ENCODE measurements around the gene LPIN2. TPM values are rescaled to one million over a fixed set of nuclear protein-coding genes. Genes with fewer than 3 reads are reported as not detected.

The LPIN2 gene
- total RNA-seq, 4 donors from 2014 or later, result 4.2 to 8.6 (median 6.7) TPM

DNA sequence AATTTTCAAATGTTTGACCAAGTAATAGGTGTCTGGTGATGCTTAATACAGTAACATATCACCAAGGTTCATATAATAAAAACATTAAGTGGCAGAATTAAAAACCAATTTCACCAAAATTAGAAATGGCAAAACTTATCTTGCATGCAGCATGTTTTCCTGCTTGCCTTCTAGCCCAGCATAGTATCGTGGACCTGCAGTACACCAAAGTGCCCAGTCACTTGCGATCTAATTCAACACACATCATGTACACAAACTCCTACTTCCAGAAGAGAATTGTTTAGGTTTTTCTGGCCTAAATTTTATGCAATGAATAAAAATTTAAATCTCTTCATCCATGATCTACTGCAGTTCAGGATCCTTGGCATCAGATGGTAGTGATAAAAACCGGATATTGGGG lies 28.9 kb downstream of the LPIN2 start:
- DNase-seq (ENCODE audit: low spot score in 2 of 2), result no peak
- H3K4me3 ChIP-seq (ENCODE audit: low read depth, poor library complexity, severe bottlenecking), result no peak overlapping the region
- TF ChIP-seq, protein P1, sequence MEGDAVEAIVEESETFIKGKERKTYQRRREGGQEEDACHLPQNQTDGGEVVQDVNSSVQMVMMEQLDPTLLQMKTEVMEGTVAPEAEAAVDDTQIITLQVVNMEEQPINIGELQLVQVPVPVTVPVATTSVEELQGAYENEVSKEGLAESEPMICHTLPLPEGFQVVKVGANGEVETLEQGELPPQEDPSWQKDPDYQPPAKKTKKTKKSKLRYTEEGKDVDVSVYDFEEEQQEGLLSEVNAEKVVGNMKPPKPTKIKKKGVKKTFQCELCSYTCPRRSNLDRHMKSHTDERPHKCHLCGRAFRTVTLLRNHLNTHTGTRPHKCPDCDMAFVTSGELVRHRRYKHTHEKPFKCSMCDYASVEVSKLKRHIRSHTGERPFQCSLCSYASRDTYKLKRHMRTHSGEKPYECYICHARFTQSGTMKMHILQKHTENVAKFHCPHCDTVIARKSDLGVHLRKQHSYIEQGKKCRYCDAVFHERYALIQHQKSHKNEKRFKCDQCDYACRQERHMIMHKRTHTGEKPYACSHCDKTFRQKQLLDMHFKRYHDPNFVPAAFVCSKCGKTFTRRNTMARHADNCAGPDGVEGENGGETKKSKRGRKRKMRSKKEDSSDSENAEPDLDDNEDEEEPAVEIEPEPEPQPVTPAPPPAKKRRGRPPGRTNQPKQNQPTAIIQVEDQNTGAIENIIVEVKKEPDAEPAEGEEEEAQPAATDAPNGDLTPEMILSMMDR (IDR thresholded peaks at IDR 0.05), result no peak
- no peak for TF ChIP-seq POLR2A (IDR thresholded peaks at IDR 0.05)
- intact Hi-C loops (cut with DNase I; ENCODE audit: low total_unique reads), result no loop called here
- WGBS, 2 donors, result 93 to 99% methylated on average over 3 of the region's 3 CpGs

DNA sequence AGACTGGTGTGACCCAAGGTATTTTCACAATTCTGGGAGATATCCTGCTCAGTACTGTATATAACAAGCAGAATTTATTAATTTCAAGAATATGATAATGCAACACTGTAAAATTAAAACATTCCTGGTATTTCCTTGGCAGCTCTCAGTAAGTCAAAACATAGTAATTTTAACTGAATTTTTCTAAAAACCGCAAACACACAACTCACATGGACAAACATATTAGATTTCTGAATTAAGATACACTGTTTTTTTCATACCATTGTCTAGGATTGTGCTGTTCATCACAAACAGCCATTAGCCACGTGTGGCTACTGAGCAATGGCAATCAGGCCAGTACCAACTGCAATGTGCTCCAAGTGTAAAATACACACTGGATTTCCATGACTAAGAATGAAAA lies 29.6 kb downstream of the LPIN2 start:
- intact Hi-C loops (cut with DNase I; ENCODE audit: low total_unique reads), result no loop called here

DNA sequence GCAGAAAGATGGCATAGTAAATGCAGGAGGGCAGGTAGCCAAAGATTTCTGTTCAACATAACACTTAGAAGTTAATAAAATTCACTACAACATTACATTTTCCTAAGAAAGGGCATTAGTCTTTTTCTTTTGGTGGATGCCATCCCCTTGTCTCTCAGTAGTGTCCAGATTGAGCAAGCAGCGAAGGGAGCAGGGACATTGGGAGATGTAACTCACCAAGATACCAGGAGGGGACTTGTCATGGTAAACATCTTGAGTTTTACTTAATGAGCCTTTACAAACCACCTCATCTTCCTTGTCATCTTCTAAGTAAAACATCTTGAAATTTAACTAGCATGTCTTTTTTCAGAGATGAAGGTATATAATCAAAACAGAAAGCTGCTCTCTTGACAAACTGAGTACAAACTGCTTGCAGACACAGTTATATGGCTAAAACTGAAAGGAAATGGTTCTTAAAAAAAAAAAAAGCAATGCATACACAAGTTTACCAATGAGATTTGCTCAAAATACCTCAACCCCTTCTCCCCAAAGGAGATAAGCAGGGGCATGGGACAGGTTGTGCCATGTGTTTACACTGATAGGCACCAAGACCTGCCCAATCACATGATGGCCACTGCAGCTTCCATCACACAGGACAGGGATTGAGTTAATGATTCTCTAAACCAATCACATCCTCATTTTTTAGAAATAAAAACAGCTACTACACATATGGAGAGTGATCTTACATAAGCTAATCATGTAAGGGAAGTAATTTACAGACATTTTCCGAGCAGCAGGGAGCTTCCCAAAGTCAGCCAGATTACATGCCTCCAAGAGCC lies 30.3 kb downstream of the LPIN2 start:
- H3K4me3 ChIP-seq (ENCODE audit: low read depth, poor library complexity, severe bottlenecking), result no peak overlapping the region
- no peak for DNase-seq (ENCODE audit: low spot score in 2 of 2)
- intact Hi-C loops (cut with DNase I; ENCODE audit: low total_unique reads), result no loop called here
- 60 to 71% methylated on average over 2 of the region's 2 CpGs for WGBS, 2 donors
- TF ChIP-seq, protein P1 (IDR thresholded peaks at IDR 0.05), result no peak
- no peak for TF ChIP-seq POLR2A (IDR thresholded peaks at IDR 0.05)

More for the DNA sequence above, 29.6 kb downstream of the LPIN2 start:
- no peak overlapping the region for H3K4me3 ChIP-seq (ENCODE audit: low read depth, poor library complexity, severe bottlenecking)
- 74 to 80% methylated on average over 2 of the region's 2 CpGs for WGBS, 2 donors
- TF ChIP-seq POLR2A (IDR thresholded peaks at IDR 0.05), result no peak
- TF ChIP-seq, protein P1 (IDR thresholded peaks at IDR 0.05), result no peak
- no peak for DNase-seq (ENCODE audit: low spot score in 2 of 2)

DNA sequence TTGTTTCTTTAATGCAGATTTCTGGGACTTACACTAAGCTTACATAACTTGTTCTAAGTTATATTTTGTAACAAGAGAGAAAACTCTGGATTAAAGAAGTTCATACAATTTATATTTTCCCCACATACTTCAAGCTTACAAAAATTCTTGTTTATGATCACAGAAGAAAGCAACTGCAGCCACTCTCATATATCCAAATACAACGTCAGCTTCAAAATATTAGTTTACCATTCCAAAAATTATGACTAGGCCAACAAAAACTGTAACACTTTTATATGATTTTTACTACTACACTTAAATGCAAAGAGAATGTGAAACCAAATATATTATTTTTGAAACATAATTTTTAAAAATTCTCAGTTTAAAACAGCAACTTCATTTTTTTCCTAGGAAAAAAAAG lies 30.9 kb downstream of the LPIN2 start:
- no peak for TF ChIP-seq POLR2A (IDR thresholded peaks at IDR 0.05)
- TF ChIP-seq, protein P1 (IDR thresholded peaks at IDR 0.05), result no peak
- no peak overlapping the region for H3K4me3 ChIP-seq (ENCODE audit: low read depth, poor library complexity, severe bottlenecking)
- 64 to 81% methylated on average over 1 of the region's 1 CpG for WGBS, 2 donors
- intact Hi-C loops (cut with DNase I; ENCODE audit: low total_unique reads), result no loop called here
- DNase-seq (ENCODE audit: low spot score in 2 of 2), result no peak

DNA sequence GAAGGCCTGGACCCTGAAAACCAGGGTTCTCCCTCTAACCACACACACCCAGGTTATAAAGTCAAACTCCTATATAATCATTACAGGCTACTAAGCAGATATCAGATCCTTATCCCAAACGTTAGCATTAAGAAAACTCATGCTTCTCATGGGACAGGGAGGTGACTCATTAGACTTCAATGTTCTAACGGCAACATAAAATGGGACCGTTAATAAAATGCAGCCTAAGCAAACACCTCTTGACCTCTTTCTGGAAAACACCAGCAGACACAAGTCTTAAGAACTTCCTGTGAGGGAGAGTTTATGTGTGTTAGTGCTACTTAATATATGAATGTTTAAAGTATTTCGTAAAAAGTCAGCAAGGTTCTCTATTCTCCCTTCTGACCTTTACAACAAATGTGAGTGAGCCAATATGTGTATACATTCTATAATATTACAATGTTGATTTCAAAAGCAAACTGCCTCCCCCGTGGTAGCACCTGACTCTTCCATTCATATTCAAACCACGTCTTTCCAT lies 31.7 kb downstream of the LPIN2 start:
- TF ChIP-seq, protein P1 (IDR thresholded peaks at IDR 0.05), result no peak
- WGBS, 2 donors, result 28 to 32% methylated on average over 6 of the region's 6 CpGs
- intact Hi-C loops (cut with DNase I; ENCODE audit: low total_unique reads), result no loop called here
- no peak overlapping the region for H3K4me3 ChIP-seq (ENCODE audit: low read depth, poor library complexity, severe bottlenecking)
- no peak for DNase-seq (ENCODE audit: low spot score in 2 of 2)

Data from lower leg skin (tissue), 4 donors.